ENCODE data around the gene TRABD2B. TPM values are rescaled to one million over a fixed set of nuclear protein-coding genes. Genes with fewer than 3 reads are reported as not detected.

TRABD2B gene
- polyA plus RNA-seq, 1 experiment = not detected

DNA sequence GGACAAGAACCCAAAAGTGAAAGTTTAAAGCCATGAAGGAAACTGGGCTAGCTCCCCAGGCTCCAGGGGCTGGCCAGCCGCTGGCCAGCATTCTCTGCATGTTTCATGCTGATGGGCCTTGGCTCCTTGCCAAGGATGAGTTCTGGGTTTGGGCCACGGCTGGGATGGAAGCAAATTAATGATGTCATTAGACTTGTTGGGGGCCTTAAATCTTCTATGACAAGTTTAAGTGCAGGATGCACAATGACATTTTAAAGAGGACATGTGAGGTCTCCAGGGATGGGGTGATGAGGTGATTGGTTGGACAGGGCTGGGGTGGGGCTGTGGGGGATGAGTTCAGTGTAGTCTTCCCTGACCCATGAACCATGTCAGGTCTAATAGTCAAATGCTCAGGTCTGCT, 199.6 kb downstream of the TRABD2B start:
- TF ChIP-seq CTCF (IDR thresholded peaks at IDR 0.05; ENCODE audit: low read depth, low read length) = no peak
- ChIA-PET CTCF (no interaction called here), POLR2A (no interaction called here)
- no peak for DNase-seq (ENCODE audit: low read depth, low spot score)
- H3K4me3 ChIP-seq (ENCODE audit: low read depth, low read length) = no peak overlapping the region
- no peaks in the 10 kb centered on the region for H3K27me3 ChIP-seq (ENCODE audit: control insufficient read depth, insufficient read depth, low read length)
- H3K9me3 ChIP-seq (ENCODE audit: control insufficient read depth, insufficient read depth, low read length) = no peaks in the 10 kb centered on the region
- no peak overlapping the region for H3K27ac ChIP-seq (ENCODE audit: low read depth, low read length)

DNA sequence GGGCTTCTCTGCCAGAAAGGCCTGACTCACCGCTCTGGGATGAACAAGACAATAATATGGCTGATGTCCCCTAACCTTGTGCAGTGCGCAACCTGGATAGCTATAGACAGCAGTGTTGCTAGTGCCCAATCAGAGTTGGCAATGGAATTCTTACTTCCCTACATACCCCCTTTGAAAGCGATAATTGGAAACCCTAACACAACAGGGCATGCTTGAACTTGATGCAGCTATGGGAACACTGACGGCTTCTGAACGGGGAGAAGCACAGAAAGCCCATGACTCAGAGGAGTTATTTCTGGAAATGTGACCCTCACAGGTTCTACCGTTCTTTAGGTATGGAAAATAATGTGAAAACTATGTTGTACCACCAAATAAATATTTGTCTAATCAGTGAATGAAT, 200.6 kb downstream of the TRABD2B start:
- Histone ChIP-seq H3K27me3 (ENCODE audit: control insufficient read depth, insufficient read depth, low read length) (no peaks in the 10 kb centered on the region), H3K4me3 (ENCODE audit: low read depth, low read length) (no peak overlapping the region), H3K27ac (ENCODE audit: low read depth, low read length) (no peak overlapping the region), H3K9me3 (ENCODE audit: control insufficient read depth, insufficient read depth, low read length) (no peaks in the 10 kb centered on the region)
- ChIA-PET CTCF (no interaction called here), POLR2A (no interaction called here)
- DNase-seq (ENCODE audit: low read depth, low spot score) = no peak
- TF ChIP-seq CTCF (IDR thresholded peaks at IDR 0.05; ENCODE audit: low read depth, low read length) = no peak

- ChIA-PET POLR2A (no interaction called here), CTCF (interaction anchor here (0.7 kb wide), 1 partner anchor 48 kb away, joined by 4 read pairs; no protein-coding TSS in a partner anchor)
- H3K4me3 ChIP-seq (ENCODE audit: low read depth, low read length) = no peak overlapping the region
- H3K27me3 ChIP-seq (ENCODE audit: control insufficient read depth, insufficient read depth, low read length) = no peaks in the 10 kb centered on the region
- no peak overlapping the region for H3K27ac ChIP-seq (ENCODE audit: low read depth, low read length)
- no peak for TF ChIP-seq CTCF (IDR thresholded peaks at IDR 0.05; ENCODE audit: low read depth, low read length)
- no peak for DNase-seq (ENCODE audit: low read depth, low spot score)
- no peaks in the 10 kb centered on the region for H3K9me3 ChIP-seq (ENCODE audit: control insufficient read depth, insufficient read depth, low read length)
Observed at GRCh38 chr1:47795102-47795501, 202.1 kb downstream of the TRABD2B start.

DNA sequence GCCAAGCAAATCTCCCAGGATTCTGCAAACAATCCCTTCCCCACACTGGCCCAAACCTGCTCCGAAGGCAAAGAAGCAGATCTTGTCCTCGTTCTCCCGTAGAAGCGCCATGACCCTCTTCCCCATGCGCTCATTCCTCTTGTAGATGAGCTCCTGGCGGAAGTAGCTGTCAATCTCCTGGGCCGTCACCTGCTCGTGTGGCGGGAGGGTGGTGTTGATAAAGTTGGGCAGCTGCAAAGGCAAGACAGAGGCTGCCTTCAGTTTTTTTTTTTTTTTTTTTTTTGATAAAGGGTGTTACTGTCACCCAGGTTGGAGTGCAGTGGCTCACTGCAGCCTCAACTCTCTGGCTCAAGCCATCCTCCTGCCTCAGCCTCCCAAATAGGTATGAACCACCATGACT, 202.7 kb downstream of the TRABD2B start:
- no peak overlapping the region for H3K27ac ChIP-seq (ENCODE audit: low read depth, low read length)
- DNase-seq (ENCODE audit: low read depth, low spot score) = no peak
- ChIA-PET POLR2A (no interaction called here), CTCF (interaction anchor here (0.6 to 0.7 kb wide), 2 partner anchors 16 to 47 kb away, joined by 3 to 4 read pairs; no protein-coding TSS in a partner anchor)
- TF ChIP-seq CTCF (IDR thresholded peaks at IDR 0.05; ENCODE audit: low read depth, low read length) = no peak
- H3K4me3 ChIP-seq (ENCODE audit: low read depth, low read length) = no peak overlapping the region
- H3K27me3 ChIP-seq (ENCODE audit: control insufficient read depth, insufficient read depth, low read length) = no peaks in the 10 kb centered on the region
- no peaks in the 10 kb centered on the region for H3K9me3 ChIP-seq (ENCODE audit: control insufficient read depth, insufficient read depth, low read length)

GRCh38 chr1:47794081-47794480, 203.1 kb downstream of the TRABD2B start:
- Histone ChIP-seq H3K27me3 (ENCODE audit: control insufficient read depth, insufficient read depth, low read length) (no peaks in the 10 kb centered on the region), H3K9me3 (ENCODE audit: control insufficient read depth, insufficient read depth, low read length) (no peaks in the 10 kb centered on the region), H3K4me3 (ENCODE audit: low read depth, low read length) (no peak overlapping the region), H3K27ac (ENCODE audit: low read depth, low read length) (no peak overlapping the region)
- CTCF ChIA-PET = interaction anchor here (0.6 kb wide), 1 partner anchor 16 kb away, joined by 3 read pairs; no protein-coding TSS in a partner anchor
- no peak for DNase-seq (ENCODE audit: low read depth, low spot score)
- POLR2A ChIA-PET = no interaction called here
- TF ChIP-seq CTCF (IDR thresholded peaks at IDR 0.05; ENCODE audit: low read depth, low read length) = no peak

All from AG04450 (cell line).